OCI-LY7 (cell line): ENCODE measurements around the gene OFD1. TPM values are rescaled to one million over a fixed set of nuclear protein-coding genes. Genes with fewer than 3 reads are reported as not detected.

Experiments
- BruUV-seq: library from RNA; stranded (reverse); fragments of 400-500 nt; replicated peaks from 2 replicates; lab custom pipeline; 2021; lab: Mats Ljungman, UMichigan
- CTCF ChIA-PET: fragments of 300-600 bp; sonication (Branson Sonifier 250); formaldehyde crosslinking; loops from one replicate; lab custom pipeline; 2022; ENCODE audit warnings: antibody characterized with exemption; ENCODE audit not compliant: unreplicated experiment; lab: Charles Lee
- POLR2A ChIA-PET: fragments of 300-600 bp; sonication (Branson Sonifier 250); formaldehyde crosslinking; loops from one replicate; lab custom pipeline; 2022; ENCODE audit warnings: antibody characterized with exemption; lab: Charles Lee
- DNase-seq: peaks from one replicate; pipeline ENCODE4 v3.0.0-alpha.2; 2015; ENCODE audit warnings: low spot score
- H2AFZ ChIP-seq: fragments of 200-600 bp; sonication (generic), shearing (Covaris generic); 2 replicates; pipeline ENCODE4 v1.6.1; 2014; ENCODE audit warnings: mild to moderate bottlenecking, antibody characterized with exemption, low read length, moderate library complexity
- H3K27ac ChIP-seq: fragments of 200-600 bp; sonication (generic); 2 replicates; pipeline ENCODE4 v1.5.1; 2014; ENCODE audit warnings: mixed run types, low read depth, mild to moderate bottlenecking, moderate library complexity, low read length, inconsistent platforms; ENCODE audit not compliant: poor library complexity, severe bottlenecking
- H3K36me3 ChIP-seq: fragments of 200-600 bp; sonication (generic); 2 replicates; pipeline ENCODE4 v1.6.1; 2014; ENCODE audit warnings: mild to moderate bottlenecking, antibody characterized with exemption, low read length, moderate library complexity, mixed read lengths; ENCODE audit not compliant: insufficient read depth
- H3K4me1 ChIP-seq: fragments of 200-600 bp; sonication (generic); 2 replicates; pipeline ENCODE4 v1.5.1; 2014; ENCODE audit warnings: mild to moderate bottlenecking, low read length; ENCODE audit not compliant: insufficient read depth, poor library complexity, severe bottlenecking
- H3K4me2 ChIP-seq: fragments of 200-600 bp; sonication (generic); 2 replicates; pipeline ENCODE4 v1.6.1; 2014; ENCODE audit warnings: mild to moderate bottlenecking, low read length
- H3K4me3 ChIP-seq: fragments of 200-600 bp; sonication (generic); 2 replicates; pipeline ENCODE4 v1.5.1; 2014; ENCODE audit warnings: mild to moderate bottlenecking, low read depth, low read length; ENCODE audit not compliant: poor library complexity, severe bottlenecking
- H3K79me2 ChIP-seq: fragments of 200-600 bp; sonication (generic); 2 replicates; pipeline ENCODE4 v1.6.1; 2016; ENCODE audit warnings: low read depth, mild to moderate bottlenecking, low read length, moderate library complexity, mixed read lengths; ENCODE audit not compliant: insufficient read depth
- H3K9me2 ChIP-seq: fragments of 200-600 bp; sonication (generic); 2 replicates; pipeline ENCODE4 v1.6.1; 2016; ENCODE audit warnings: mild to moderate bottlenecking, low read length, mixed read lengths; ENCODE audit not compliant: insufficient read depth
- H3K9me3 ChIP-seq: fragments of 200-600 bp; sonication (generic); 2 replicates; pipeline ENCODE4 v1.6.1; 2014; ENCODE audit warnings: mild to moderate bottlenecking, mixed run types, low read length, mixed read lengths
- H4K20me1 ChIP-seq: fragments of 200-600 bp; sonication (generic); 2 replicates; pipeline ENCODE4 v1.6.1; 2014; ENCODE audit warnings: mild to moderate bottlenecking, antibody characterized with exemption, low read length, moderate library complexity, mixed read lengths; ENCODE audit not compliant: insufficient read depth
- CTCF ChIP-seq: fragments of 200-600 bp; sonication (generic); conservative IDR thresholded peaks from 2 replicates; pipeline ENCODE4 v1.5.1; 2014; ENCODE audit warnings: mild to moderate bottlenecking, antibody characterized with exemption, low read length, moderate library complexity, mixed read lengths
- EZH2phosphoT487 ChIP-seq: fragments of 200-600 bp; sonication (generic); IDR thresholded peaks from 2 replicates; pipeline ENCODE4 v1.6.1; 2018; ENCODE audit warnings: low read depth, borderline replicate concordance, mild to moderate bottlenecking, mixed run types, antibody characterized with exemption, low read length, moderate library complexity, mixed read lengths
- intact Hi-C: fragments of 100-400 bp; cut with micrococcal nuclease; formaldehyde crosslinking; loops from one replicate; pipeline ENCODE4 v1.10.0; 2022; ENCODE audit not compliant: unreplicated experiment
- total RNA-seq, 2 experiments: library from RNA; depleted of rRNA in 1 of 2; stranded (reverse); fragments of >200 nt in 1 of 2; shearing (Covaris generic) in 1 of 2; gene quantifications; 2 replicates each; pipeline ENCODE4 v1.2.3, GENCODE V29; 2014 to 2022

The OFD1 gene
- total RNA-seq, 2 experiments from 2014 or later: 60.7 to 64.7 TPM

- CTCF ChIA-PET: no interaction called here
- TF ChIP-seq CTCF (no peak), EZH2phosphoT487 (no peak)
- no peaks in the 10 kb centered on the region for H3K79me2 ChIP-seq
- POLR2A ChIA-PET: interaction anchor here (0.7 kb wide), 2 partner anchors 25 to 32 kb away, joined by 3 read pairs; no protein-coding TSS in a partner anchor
- no peak overlapping the region for H3K27ac ChIP-seq
- peak overlapping the region; percentile 32; the same call in 1 of the 2 replicates for H3K4me2 ChIP-seq
- peaks cover 13% of the 10 kb centered on the region for H3K4me1 ChIP-seq
- BruUV-seq: no TSS peak
- H3K9me2 ChIP-seq: no peaks in the 10 kb centered on the region
- H2AFZ ChIP-seq: peak overlapping the region; percentile 54; the same call in 1 of the 2 replicates
- no peak for DNase-seq
- no peak overlapping the region for H3K4me3 ChIP-seq
- no peaks in the 10 kb centered on the region for H3K9me3 ChIP-seq
- intact Hi-C loops: no loop called here
- no peaks in the 10 kb centered on the region for H3K36me3 ChIP-seq
- H4K20me1 ChIP-seq: no peaks in the 10 kb centered on the region
These were observed 59.3 kb downstream of the OFD1 start for GRCh38 chrX:13793897-13794296.

GRCh38 chrX:13794417-13794816, 59.9 kb downstream of the OFD1 start:
- CTCF ChIA-PET: no interaction called here
- Histone ChIP-seq H3K27ac (no peak overlapping the region), H3K4me2 (no peak overlapping the region), H4K20me1 (no peaks in the 10 kb centered on the region), H2AFZ (no peak overlapping the region), H3K79me2 (no peaks in the 10 kb centered on the region), H3K9me3 (no peaks in the 10 kb centered on the region), H3K4me1 (peaks cover 13% of the 10 kb centered on the region), H3K9me2 (no peaks in the 10 kb centered on the region), H3K36me3 (no peaks in the 10 kb centered on the region), H3K4me3 (no peak overlapping the region)
- POLR2A ChIA-PET: interaction anchor here (0.7 kb wide), 1 partner anchor 32 kb away, joined by 3 read pairs; no protein-coding TSS in a partner anchor
- no peak for DNase-seq
- TF ChIP-seq EZH2phosphoT487: no peak
- TF ChIP-seq CTCF: no peak
- no TSS peak for BruUV-seq
- intact Hi-C loops: no loop called here

GRCh38 chrX:13797512-13797911, 63.0 kb downstream of the OFD1 start:
- H2AFZ ChIP-seq: no peak overlapping the region
- TF ChIP-seq CTCF: no peak
- TF ChIP-seq EZH2phosphoT487: no peak

More at GRCh38 chrX:13797512-13797911, 63.0 kb downstream of the OFD1 start:
- intact Hi-C loops: no loop called here
- H3K4me1 ChIP-seq: peaks cover 13% of the 10 kb centered on the region
- DNase-seq: no peak
- ChIA-PET POLR2A (no interaction called here), CTCF (no interaction called here)
- no peak overlapping the region for H3K4me2 ChIP-seq
- no peaks in the 10 kb centered on the region for H3K9me3 ChIP-seq
- BruUV-seq: no TSS peak
- H3K79me2 ChIP-seq: no peaks in the 10 kb centered on the region
- no peak overlapping the region for H3K4me3 ChIP-seq
- no peaks in the 10 kb centered on the region for H4K20me1 ChIP-seq
- H3K27ac ChIP-seq: no peak overlapping the region
- no peaks in the 10 kb centered on the region for H3K36me3 ChIP-seq
- H3K9me2 ChIP-seq: no peaks in the 10 kb centered on the region
